Measurements from ENCODE around the gene KLF7.

- no peak for TF ChIP-seq CTCF (IDR thresholded peaks at IDR 0.05)
- peak; percentile 74; the same call in 1 of the 2 replicates for TF ChIP-seq POLR2AphosphoS2 (conservative IDR thresholded peaks at IDR 0.05; ENCODE audit: low read length)
- no peak for TF ChIP-seq CBX8 (IDR thresholded peaks at IDR 0.05)
- TF ChIP-seq NPAS2 (CRISPR knock-in tag; IDR thresholded peaks at IDR 0.05; ENCODE audit: borderline replicate concordance): no peak
- TF ChIP-seq POLR2A (IDR thresholded peaks at IDR 0.05; ENCODE audit: low read length): no peak
- no peak for TF ChIP-seq MYC (IDR thresholded peaks at IDR 0.05; ENCODE audit: borderline replicate concordance, low read length)
- TF ChIP-seq RNF2 (IDR thresholded peaks at IDR 0.05; ENCODE audit: borderline replicate concordance, low read depth): no peak
These were observed 34.7 kb downstream of the KLF7 start for GRCh38 chr2:207130958-207131521.

Data from A549 (cell line).